Measurements from ENCODE around the gene SH3GL2.

Gene SH3GL2

DNA sequence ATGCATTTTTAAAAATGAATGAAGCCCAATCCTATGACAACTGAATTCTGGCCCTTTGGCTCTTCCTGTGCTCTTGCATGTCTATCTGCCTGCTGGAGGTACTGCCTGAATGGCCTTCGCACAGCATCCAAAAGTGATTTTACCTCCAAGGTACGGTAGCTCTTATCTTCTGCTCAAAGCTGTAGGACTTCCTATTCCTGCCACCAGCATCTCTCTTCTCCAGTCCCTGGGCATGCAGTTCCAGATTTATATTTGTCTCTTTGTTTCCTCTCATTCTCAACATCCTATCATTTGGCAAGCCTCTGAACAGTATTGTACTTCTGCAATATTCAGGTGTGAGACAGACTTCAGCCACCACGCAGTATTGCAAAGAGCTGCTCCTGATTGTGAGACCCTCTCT lies 43.7 kb upstream of the SH3GL2 start:
- H3K4me3 ChIP-seq (ENCODE audit: low read depth in 1 of 2, low read length in 2 of 2), result no peak overlapping the region
- no peaks in the 10 kb centered on the region for H3K4me1 ChIP-seq (ENCODE audit: insufficient read depth, low read length)
- H3K27ac ChIP-seq (ENCODE audit: low read length), result no peak overlapping the region
- no peaks in the 10 kb centered on the region for H3K9me3 ChIP-seq (ENCODE audit: insufficient read depth, low read length, severe bottlenecking)
- no peaks in the 10 kb centered on the region for H3K36me3 ChIP-seq (ENCODE audit: insufficient read depth, low read length)
- no peak for TF ChIP-seq EZH2 (IDR thresholded peaks at IDR 0.05; ENCODE audit: borderline replicate concordance, low read depth, low read length, severe bottlenecking)
- TF ChIP-seq, protein P1, sequence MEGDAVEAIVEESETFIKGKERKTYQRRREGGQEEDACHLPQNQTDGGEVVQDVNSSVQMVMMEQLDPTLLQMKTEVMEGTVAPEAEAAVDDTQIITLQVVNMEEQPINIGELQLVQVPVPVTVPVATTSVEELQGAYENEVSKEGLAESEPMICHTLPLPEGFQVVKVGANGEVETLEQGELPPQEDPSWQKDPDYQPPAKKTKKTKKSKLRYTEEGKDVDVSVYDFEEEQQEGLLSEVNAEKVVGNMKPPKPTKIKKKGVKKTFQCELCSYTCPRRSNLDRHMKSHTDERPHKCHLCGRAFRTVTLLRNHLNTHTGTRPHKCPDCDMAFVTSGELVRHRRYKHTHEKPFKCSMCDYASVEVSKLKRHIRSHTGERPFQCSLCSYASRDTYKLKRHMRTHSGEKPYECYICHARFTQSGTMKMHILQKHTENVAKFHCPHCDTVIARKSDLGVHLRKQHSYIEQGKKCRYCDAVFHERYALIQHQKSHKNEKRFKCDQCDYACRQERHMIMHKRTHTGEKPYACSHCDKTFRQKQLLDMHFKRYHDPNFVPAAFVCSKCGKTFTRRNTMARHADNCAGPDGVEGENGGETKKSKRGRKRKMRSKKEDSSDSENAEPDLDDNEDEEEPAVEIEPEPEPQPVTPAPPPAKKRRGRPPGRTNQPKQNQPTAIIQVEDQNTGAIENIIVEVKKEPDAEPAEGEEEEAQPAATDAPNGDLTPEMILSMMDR (IDR thresholded peaks at IDR 0.05; ENCODE audit: borderline replicate concordance, extremely low read depth, low read length, poor library complexity, severe bottlenecking), result no peak
- no peaks in the 10 kb centered on the region for H3K27me3 ChIP-seq (ENCODE audit: insufficient read depth, low read length, poor library complexity)
- DNase-seq (no peak), ATAC-seq (ENCODE audit: insufficient read depth, low read depth) (no peak)
- no peaks in the 10 kb centered on the region for H4K20me1 ChIP-seq (ENCODE audit: insufficient read depth, low read length)
- no peak overlapping the region for H2AFZ ChIP-seq (ENCODE audit: low read depth, low read length)
- no peak overlapping the region for H3K4me2 ChIP-seq (ENCODE audit: insufficient read depth, low read length)
- no peak overlapping the region for H3K9ac ChIP-seq (ENCODE audit: low read depth, low read length)
- no peaks in the 10 kb centered on the region for H3K79me2 ChIP-seq (ENCODE audit: insufficient read depth, low read length)

DNA sequence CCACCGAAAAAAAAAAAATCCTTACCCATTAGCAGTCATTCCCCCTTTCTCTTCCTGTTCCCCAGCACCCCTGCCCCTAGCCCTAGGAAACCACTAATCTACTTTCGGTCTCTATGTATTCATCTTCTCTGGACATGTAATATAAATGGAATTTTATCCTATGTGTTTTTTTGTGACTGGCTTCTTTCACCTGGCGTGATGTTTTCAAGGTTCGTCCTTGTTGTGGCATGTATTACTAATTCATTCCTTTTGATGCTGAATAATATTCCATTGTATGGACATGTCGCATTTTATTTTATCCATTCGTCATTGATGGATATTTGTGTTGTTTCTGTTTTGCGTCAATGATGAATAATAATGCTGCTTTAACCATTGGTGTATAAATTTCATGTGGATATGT lies 42.8 kb upstream of the SH3GL2 start:
- ATAC-seq (ENCODE audit: insufficient read depth, low read depth) (no peak), DNase-seq (no peak)
- no peak overlapping the region for H3K9ac ChIP-seq (ENCODE audit: low read depth, low read length)
- no peaks in the 10 kb centered on the region for H4K20me1 ChIP-seq (ENCODE audit: insufficient read depth, low read length)
- no peaks in the 10 kb centered on the region for H3K4me1 ChIP-seq (ENCODE audit: insufficient read depth, low read length)
- H3K4me3 ChIP-seq (ENCODE audit: low read depth in 1 of 2, low read length in 2 of 2), result no peak overlapping the region
- no peak overlapping the region for H3K27ac ChIP-seq (ENCODE audit: low read length)
- H3K9me3 ChIP-seq (ENCODE audit: insufficient read depth, low read length, severe bottlenecking), result no peaks in the 10 kb centered on the region
- TF ChIP-seq, protein P1 (IDR thresholded peaks at IDR 0.05; ENCODE audit: borderline replicate concordance, extremely low read depth, low read length, poor library complexity, severe bottlenecking), result no peak
- no peak for TF ChIP-seq EZH2 (IDR thresholded peaks at IDR 0.05; ENCODE audit: borderline replicate concordance, low read depth, low read length, severe bottlenecking)
- no peaks in the 10 kb centered on the region for H3K79me2 ChIP-seq (ENCODE audit: insufficient read depth, low read length)
- H2AFZ ChIP-seq (ENCODE audit: low read depth, low read length), result no peak overlapping the region
- no peaks in the 10 kb centered on the region for H3K36me3 ChIP-seq (ENCODE audit: insufficient read depth, low read length)
- no peaks in the 10 kb centered on the region for H3K27me3 ChIP-seq (ENCODE audit: insufficient read depth, low read length, poor library complexity)
- H3K4me2 ChIP-seq (ENCODE audit: insufficient read depth, low read length), result no peak overlapping the region

DNA sequence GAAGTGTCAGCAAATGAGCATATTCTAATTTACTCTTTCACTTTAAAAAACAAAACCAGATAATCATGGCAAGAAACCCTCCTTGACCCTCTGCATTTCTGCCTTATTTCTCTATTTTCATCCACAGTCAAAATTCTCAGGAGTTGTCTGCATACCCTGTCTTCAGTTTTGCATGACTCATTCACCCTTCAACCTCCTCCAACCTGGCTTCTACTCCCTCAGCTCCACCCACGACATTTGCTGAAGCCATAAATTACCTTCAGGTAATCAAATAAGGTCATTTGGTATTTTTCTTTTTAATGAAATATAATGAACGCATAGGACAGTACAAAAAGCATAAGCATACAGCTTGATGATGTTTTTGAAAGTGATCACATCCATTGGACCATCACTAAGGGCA lies 27.8 kb upstream of the SH3GL2 start:
- Histone ChIP-seq H3K4me3 (ENCODE audit: low read depth in 1 of 2, low read length in 2 of 2) (no peak overlapping the region), H3K4me1 (ENCODE audit: insufficient read depth, low read length) (no peaks in the 10 kb centered on the region), H4K20me1 (ENCODE audit: insufficient read depth, low read length) (no peaks in the 10 kb centered on the region), H3K27me3 (ENCODE audit: insufficient read depth, low read length, poor library complexity) (no peaks in the 10 kb centered on the region), H3K36me3 (ENCODE audit: insufficient read depth, low read length) (no peaks in the 10 kb centered on the region), H3K9ac (ENCODE audit: low read depth, low read length) (no peak overlapping the region), H3K79me2 (ENCODE audit: insufficient read depth, low read length) (no peaks in the 10 kb centered on the region), H3K27ac (ENCODE audit: low read length) (no peak overlapping the region), H3K4me2 (ENCODE audit: insufficient read depth, low read length) (no peak overlapping the region), H3K9me3 (ENCODE audit: insufficient read depth, low read length, severe bottlenecking) (no peaks in the 10 kb centered on the region), H2AFZ (ENCODE audit: low read depth, low read length) (no peak overlapping the region)
- TF ChIP-seq, protein P1 (IDR thresholded peaks at IDR 0.05; ENCODE audit: borderline replicate concordance, extremely low read depth, low read length, poor library complexity, severe bottlenecking), result no peak
- TF ChIP-seq EZH2 (IDR thresholded peaks at IDR 0.05; ENCODE audit: borderline replicate concordance, low read depth, low read length, severe bottlenecking), result no peak
- ATAC-seq (ENCODE audit: insufficient read depth, low read depth) (no peak), DNase-seq (no peak)

Measured in DND-41 (cell line).